Heart right ventricle (tissue), 16 donors: ENCODE data around the gene CHST13. TPM values are rescaled to one million over a fixed set of nuclear protein-coding genes. Genes with fewer than 3 reads are reported as not detected.
A peak's percentile ranks its signal among the peaks of the same experiment; 100 is the strongest.

ENCODE experiments used
- ATAC-seq, 8 donors: fragments of 200-7000 bp; cut with Tn5 transposase; one replicate each; pipeline ENCODE4 v1.9.1; 2020; ENCODE audit warnings: mild to moderate bottlenecking in 8 of 8, moderate library complexity in 8 of 8, moderate number of reproducible peaks in 1 of 8
- DNase-seq, 2 donors: peaks; one replicate each; pipeline ENCODE4 v3.0.0-alpha.2; 2020
- H3K27ac ChIP-seq, 10 donors: fragments of 200-600 bp; sonication (generic) in 2 of 10; one replicate each; pipeline versions ENCODE4 v1.5.0 to v1.8.0; 2020 to 2022; ENCODE audit warnings: mild to moderate bottlenecking in 3 of 10
- H3K27me3 ChIP-seq, 7 donors: fragments of 200-600 bp; one replicate each; pipeline ENCODE4 v1.8.0; 2021 to 2022; ENCODE audit warnings: mild to moderate bottlenecking in 2 of 7
- H3K36me3 ChIP-seq, 9 donors: fragments of 200-600 bp; sonication (generic) in 1 of 9; one replicate each; pipeline versions ENCODE4 v1.5.0 to v1.8.0; 2020 to 2022; ENCODE audit warnings: mild to moderate bottlenecking in 2 of 9
- H3K4me1 ChIP-seq, 9 donors: fragments of 200-600 bp; sonication (generic) in 1 of 9; one replicate each; pipeline versions ENCODE4 v1.5.0 to v1.8.0; 2020 to 2022; ENCODE audit warnings: mild to moderate bottlenecking in 4 of 9
- H3K4me3 ChIP-seq, 10 donors: fragments of 200-600 bp; sonication (generic) in 2 of 10; one replicate each; pipeline versions ENCODE4 v1.5.0 to v1.8.0; 2020 to 2022; ENCODE audit warnings: mild to moderate bottlenecking in 7 of 10, moderate library complexity in 2 of 10
- H3K9me3 ChIP-seq, 11 donors: fragments of 200-600 bp in 10 of 11; sonication (generic) in 2 of 11; one replicate each; pipeline versions ENCODE4 v1.5.0 to v1.8.0; 2013 to 2022; ENCODE audit warnings: mild to moderate bottlenecking in 2 of 11, control low read depth in 1 of 11, moderate library complexity in 1 of 11
- CTCF ChIP-seq, 9 donors: fragments of 200-600 bp; sonication (generic) in 2 of 9; IDR thresholded peaks; one replicate each; pipeline versions ENCODE4 v1.5.0 to v1.8.0; 2021 to 2022; ENCODE audit warnings: antibody characterized with exemption in 9 of 9, mild to moderate bottlenecking in 5 of 9, moderate library complexity in 1 of 9
- WGBS, 2 donors: extraction: QIAGEN DNeasy Blood & Tissue Kit; methylation state at CpG; one replicate each; pipeline ENCODE4 v1.1.7; 2013; ENCODE audit warnings: inconsistent platforms in 1 of 2; 5-methylcytosine and 5-hydroxymethylcytosine counted together
- intact Hi-C, 10 donors: fragments of 100-400 bp; cut with DNase I; formaldehyde crosslinking; loops; one replicate each; pipeline versions ENCODE4 v1.11.1 to v1.14.2; 2022
- polyA plus RNA-seq, 2 donors: library from polyadenylated mRNA; stranded (reverse); fragments of 200-250 nt; gene quantifications; one replicate each; pipeline ENCODE4 v1.2.3, GENCODE V29; 2013
- total RNA-seq, 10 donors: library from RNA; stranded (reverse); fragmentation: NEBNext Ultra II Directional in 3 of 10; extraction: Animal tissue kit (Norgen Biotek cat#: 25700) in 3 of 10; gene quantifications; one replicate each; pipeline versions ENCODE4 v1.2.1 to v1.2.4, GENCODE V29; 2021 to 2023
- donor health status: Arrhythmogenic right ventricular cardiomyopathy.
- donor health status: ischemic (EF 13 %, LVEDD 7.1; RV severe dilation, severe dysfunction).
- donor health status: healthy with polysubstance abuse.
- donor health status: DM: no; HTN: yes; CAD: no.
- donor health status: DM: no; HTN: no; CAD: no.
- donor health status: ischemic (EF 25% LVEDD 6.9; RV normal size, moderate dysfunction).
- donor health status: ischemic (EF 25% LVEDD 5.7; RV mildly dilated, moderate dysfunction).
- donor health status: healthy.
- donor health status: DM: yes; HTN: yes; CAD: no.
- donor health status: Ischemic cardiomyopathy.
- donor health status: ischemic (EF 35%, LVEDD 5.7; RV mildly dilated, moderate dysfunction).
- donor health status: nonischemic (EF 11% LVEDD 7.7; RV severe dilation, severe dysfunction).
- donor health status: DM: yes; HTN: yes; CAD: no.
- donor health status: PGD.
- donor health status: ischemic (EF 29% LVEDD 5.4; RV normal size, mild dysfunction).
- donor health status: nonischemic (EF 23%, LVEDD 6.1; RV moderate dilation, normal function).

Gene CHST13
- total and polyA plus RNA-seq, 12 donors: 0.12 to 1.2 (median 0.43) TPM

GRCh38 chr3:126519506-126520455 lies 4.2 kb upstream of the CHST13 start:
- no peaks in the 10 kb centered on the region for H3K9me3 ChIP-seq
- no peak overlapping the region for H3K4me3 ChIP-seq
- H3K4me1 ChIP-seq: peaks cover 0 to 13% (median 6%) of the 10 kb centered on the region in 9 donors
- intact Hi-C loops: loop anchor here in 7 of 10 donors (5.0 to 10.0 kb wide), 5 partner anchors 48 to 1028 kb away; no protein-coding TSS in a partner anchor
- ATAC-seq (no peak), DNase-seq (no peak)
- no peak for TF ChIP-seq CTCF (IDR thresholded peaks at IDR 0.05)
- H3K27me3 ChIP-seq: peaks cover 0 to 17% (median 16%) of the 10 kb centered on the region in 7 donors
- WGBS, 2 donors: 83 to 87% methylated on average over 10 of the region's 10 CpGs
- H3K36me3 ChIP-seq: no peaks in the 10 kb centered on the region
- H3K27ac ChIP-seq: no peak overlapping the region

GRCh38 chr3:126521122-126521891 lies 2.6 kb upstream of the CHST13 start:
- peaks cover 0 to 24% (median 16%) of the 10 kb centered on the region in 7 donors for H3K27me3 ChIP-seq
- intact Hi-C loops: loop anchor here in 7 of 10 donors (5.0 to 10.0 kb wide), 5 partner anchors 46 to 1026 kb away; no protein-coding TSS in a partner anchor

GRCh38 chr3:126522363-126522788 lies 1.6 kb upstream of the CHST13 start:
- WGBS, 2 donors: 1 to 2% methylated on average over 6 of the region's 6 CpGs
- DNase-seq (peak in 1 of 2 donors; percentile 39), ATAC-seq (peak in 5 of 8 donors; percentile 6 to 60 (median 47))
- Histone ChIP-seq H3K4me1 (peaks cover 0 to 13% (median 6%) of the 10 kb centered on the region in 9 donors), H3K36me3 (no peaks in the 10 kb centered on the region), H3K4me3 (no peak overlapping the region), H3K27ac (no peak overlapping the region), H3K27me3 (peaks cover 0 to 24% (median 16%) of the 10 kb centered on the region in 7 donors), H3K9me3 (no peaks in the 10 kb centered on the region)
- intact Hi-C loops: loop anchor here in 7 of 10 donors (5.0 to 10.0 kb wide), 5 partner anchors 45 to 1025 kb away; no protein-coding TSS in a partner anchor
- TF ChIP-seq CTCF (IDR thresholded peaks at IDR 0.05): peak; percentile 78 to 96 (median 90)

More at GRCh38 chr3:126521122-126521891, 2.6 kb upstream of the CHST13 start:
- ATAC-seq (no peak), DNase-seq (no peak)
- H3K36me3 ChIP-seq: no peaks in the 10 kb centered on the region
- TF ChIP-seq CTCF (IDR thresholded peaks at IDR 0.05): no peak
- no peaks in the 10 kb centered on the region for H3K9me3 ChIP-seq
- 73 to 82% methylated on average over 11 of the region's 11 CpGs for WGBS, 2 donors
- H3K4me1 ChIP-seq: peaks cover 0 to 13% (median 6%) of the 10 kb centered on the region in 9 donors
- H3K27ac ChIP-seq: no peak overlapping the region
- no peak overlapping the region for H3K4me3 ChIP-seq
